Thymus (tissue), 11 donors: ENCODE data around the gene ELMOD3. TPM values are rescaled to one million over a fixed set of nuclear protein-coding genes. Genes with fewer than 3 reads are reported as not detected.
"Not testable (repeated sequence)": the region's sequence is repeated elsewhere in the genome, so short reads cannot be mapped to it uniquely, and the experiment has no call there.

Experiments
- DNase-seq, 9 donors: peaks; one replicate each; pipeline ENCODE4 v3.0.0-alpha.2; 2013; ENCODE audit warnings: low spot score in 9 of 9, low read depth in 6 of 9, missing footprints in 1 of 9
- H3K27ac ChIP-seq, 2 donors: one replicate each; pipeline ENCODE4 v1.5.1; 2013; ENCODE audit warnings: control low read depth in 1 of 2, low read depth in 1 of 2, low read length in 1 of 2, mild to moderate bottlenecking in 1 of 2, moderate library complexity in 1 of 2
- H3K27me3 ChIP-seq, 2 donors: one replicate each; pipeline ENCODE4 v1.5.1; 2013; ENCODE audit warnings: low read length in 1 of 2; ENCODE audit not compliant: control insufficient read depth in 2 of 2, insufficient read depth in 1 of 2
- H3K36me3 ChIP-seq, 2 donors: one replicate each; pipeline ENCODE4 v1.5.1; 2013; ENCODE audit warnings: low read length in 1 of 2, mild to moderate bottlenecking in 1 of 2, moderate library complexity in 1 of 2; ENCODE audit not compliant: control insufficient read depth in 2 of 2, insufficient read depth in 2 of 2
- H3K4me1 ChIP-seq, 2 donors: one replicate each; pipeline ENCODE4 v1.5.1; 2013; ENCODE audit warnings: low read length in 2 of 2; ENCODE audit not compliant: control insufficient read depth in 2 of 2, insufficient read depth in 2 of 2
- H3K4me3 ChIP-seq, 2 donors: one replicate each; pipeline ENCODE4 v1.5.1; 2013; ENCODE audit warnings: low read length in 2 of 2, control low read depth in 1 of 2, mild to moderate bottlenecking in 1 of 2
- H3K9me3 ChIP-seq, 2 donors: one replicate each; pipeline ENCODE4 v1.5.1; 2013; ENCODE audit warnings: low read length in 1 of 2, mild to moderate bottlenecking in 1 of 2; ENCODE audit not compliant: control insufficient read depth in 2 of 2, insufficient read depth in 1 of 2
- WGBS: extraction: QIAGEN DNeasy Blood & Tissue Kit; methylation state at CpG from one replicate; pipeline ENCODE4 v1.1.7; 2013; 5-methylcytosine and 5-hydroxymethylcytosine counted together
- polyA plus RNA-seq: library from polyadenylated mRNA; stranded (reverse); fragments of 200-250 nt; gene quantifications from one replicate; pipeline ENCODE4 v1.2.3, GENCODE V29; 2013
- total RNA-seq: library from RNA; stranded (reverse); fragments of 120-200 nt; gene quantifications from one replicate; pipeline ENCODE4 v1.2.4, GENCODE V29; 2013
- donor health status: healthy.

Gene ELMOD3
- total and polyA plus RNA-seq, 2 donors, result 10.0 to 21.7 TPM

- H3K27me3 ChIP-seq, result no peaks in the 10 kb centered on the region
- no peak overlapping the region for H3K27ac ChIP-seq
- H3K4me3 ChIP-seq, result no peak overlapping the region
- DNase-seq, result no peak
- WGBS, result 97% methylated on average over 3 of the region's 3 CpGs
- no peaks in the 10 kb centered on the region for H3K9me3 ChIP-seq
- H3K36me3 ChIP-seq, result peaks cover 9 to 18% of the 10 kb centered on the region in 2 donors
- peaks cover 8 to 21% of the 10 kb centered on the region in 2 donors for H3K4me1 ChIP-seq
Observed at GRCh38 chr2:85357736-85358135, 3.2 kb downstream of the ELMOD3 start.

GRCh38 chr2:85362653-85363387 lies 8.3 kb downstream of the ELMOD3 start:
- H3K4me1 ChIP-seq, H3K27me3 ChIP-seq, H3K4me3 ChIP-seq, DNase-seq, H3K27ac ChIP-seq, H3K9me3 ChIP-seq: not testable (repeated sequence)
- 79% methylated on average over 5 of the region's 5 CpGs for WGBS
- H3K36me3 ChIP-seq, result peaks cover 18 to 20% of the 10 kb centered on the region in 2 donors

GRCh38 chr2:85367180-85367579 lies 12.6 kb downstream of the ELMOD3 start:
- Histone ChIP-seq H3K4me1 (no peaks in the 10 kb centered on the region), H3K27me3 (no peaks in the 10 kb centered on the region), H3K9me3 (no peaks in the 10 kb centered on the region), H3K4me3 (no peak overlapping the region), H3K27ac (no peak overlapping the region), H3K36me3 (peaks cover 10 to 21% of the 10 kb centered on the region in 2 donors)
- WGBS, result 97% methylated on average over 5 of the region's 5 CpGs
- no peak for DNase-seq

- H3K27me3 ChIP-seq, result no peaks in the 10 kb centered on the region
- no peak overlapping the region for H3K4me3 ChIP-seq
- H3K9me3 ChIP-seq, result no peaks in the 10 kb centered on the region
- DNase-seq, result no peak
- peaks cover 2 to 10% of the 10 kb centered on the region in 2 donors for H3K36me3 ChIP-seq
- H3K4me1 ChIP-seq, result no peaks in the 10 kb centered on the region
- H3K27ac ChIP-seq, result no peak overlapping the region
Observed at GRCh38 chr2:85368921-85369320, 14.4 kb downstream of the ELMOD3 start.

GRCh38 chr2:85369500-85369899 lies 14.9 kb downstream of the ELMOD3 start:
- 97% methylated on average over 5 of the region's 5 CpGs for WGBS
- H3K4me1 ChIP-seq, result no peaks in the 10 kb centered on the region
- no peak for DNase-seq
- H3K27me3 ChIP-seq, result no peaks in the 10 kb centered on the region
- H3K27ac ChIP-seq, result no peak overlapping the region
- H3K4me3 ChIP-seq, result no peak overlapping the region
- no peaks in the 10 kb centered on the region for H3K9me3 ChIP-seq
- peaks cover 2 to 10% of the 10 kb centered on the region in 2 donors for H3K36me3 ChIP-seq

GRCh38 chr2:85371045-85371444 lies 16.5 kb downstream of the ELMOD3 start:
- 98% methylated on average over 11 of the region's 11 CpGs for WGBS
- H3K4me1 ChIP-seq, result no peaks in the 10 kb centered on the region
- H3K9me3 ChIP-seq, result no peaks in the 10 kb centered on the region
- H3K27ac ChIP-seq, result no peak overlapping the region
- H3K27me3 ChIP-seq, result no peaks in the 10 kb centered on the region
- DNase-seq, result no peak
- H3K36me3 ChIP-seq, result peaks cover 2 to 6% of the 10 kb centered on the region in 2 donors
- no peak overlapping the region for H3K4me3 ChIP-seq

GRCh38 chr2:85376291-85377065 lies 21.9 kb downstream of the ELMOD3 start:
- 97% methylated on average over 5 of the region's 5 CpGs for WGBS
- H3K4me1 ChIP-seq, result no peaks in the 10 kb centered on the region
- H3K27ac ChIP-seq, result no peak overlapping the region
- peaks cover 10 to 14% of the 10 kb centered on the region in 2 donors for H3K36me3 ChIP-seq
- H3K27me3 ChIP-seq, result no peaks in the 10 kb centered on the region
- H3K9me3 ChIP-seq, result peaks cover 1 to 3% of the 10 kb centered on the region in 2 donors
- no peak overlapping the region for H3K4me3 ChIP-seq
- DNase-seq, result no peak

- peaks cover 1 to 3% of the 10 kb centered on the region in 2 donors for H3K9me3 ChIP-seq
- no peaks in the 10 kb centered on the region for H3K4me1 ChIP-seq
- 98% methylated on average over 11 of the region's 11 CpGs for WGBS
- no peak overlapping the region for H3K27ac ChIP-seq
- no peak overlapping the region for H3K4me3 ChIP-seq
- no peaks in the 10 kb centered on the region for H3K27me3 ChIP-seq
- peaks cover 10 to 13% of the 10 kb centered on the region in 2 donors for H3K36me3 ChIP-seq
- no peak for DNase-seq
Observed at GRCh38 chr2:85377083-85377482, 22.5 kb downstream of the ELMOD3 start.

- Histone ChIP-seq H3K4me3 (no peak overlapping the region), H3K36me3 (peaks cover 10 to 13% of the 10 kb centered on the region in 2 donors), H3K27me3 (no peaks in the 10 kb centered on the region), H3K27ac (no peak overlapping the region), H3K9me3 (peaks cover 1 to 3% of the 10 kb centered on the region in 2 donors), H3K4me1 (no peaks in the 10 kb centered on the region)
- DNase-seq, result no peak
- WGBS, result 98% methylated on average over 5 of the region's 5 CpGs
Observed at GRCh38 chr2:85378257-85378656, 23.7 kb downstream of the ELMOD3 start.
